ENCODE measurements around the gene C20orf204.

C20orf204 gene

GRCh38 chr20:64003960-64004725 lies 31.8 kb upstream of the C20orf204 start:
- Histone ChIP-seq H3K4me3 (ENCODE audit: low read length) (no peak overlapping the region), H3K27me3 (replicated peaks; ENCODE audit: insufficient read depth, low read length) (no peaks in the 10 kb centered on the region), H3K36me3 (replicated peaks; ENCODE audit: insufficient read depth, low read length) (peaks cover 15% of the 10 kb centered on the region), H3K79me2 (ENCODE audit: low read length) (peaks cover 18% of the 10 kb centered on the region), H2AFZ (ENCODE audit: low read length) (no peak overlapping the region), H3K4me2 (ENCODE audit: low read depth, low read length) (no peak overlapping the region), H3K27ac (ENCODE audit: low read length) (no peak overlapping the region), H3K9me2 (replicated peaks; ENCODE audit: insufficient read depth, low read length) (no peaks in the 10 kb centered on the region), H3K4me1 (ENCODE audit: low read length) (no peaks in the 10 kb centered on the region), H4K20me1 (ENCODE audit: insufficient read depth, low read length) (no peaks in the 10 kb centered on the region), H3F3A (ENCODE audit: insufficient read depth, low read length) (no peaks in the 10 kb centered on the region), H3K9me3 (replicated peaks; ENCODE audit: insufficient read depth, low read length) (no peaks in the 10 kb centered on the region), H3K9ac (ENCODE audit: low read length) (no peak overlapping the region)
- no peak for TF ChIP-seq EZH2 (optimal IDR thresholded peaks at IDR 0.05; ENCODE audit: low read depth, low read length)
- no peak for TF ChIP-seq EZH2phosphoT487 (IDR thresholded peaks at IDR 0.05; ENCODE audit: low read length)
- TF ChIP-seq, protein P1, sequence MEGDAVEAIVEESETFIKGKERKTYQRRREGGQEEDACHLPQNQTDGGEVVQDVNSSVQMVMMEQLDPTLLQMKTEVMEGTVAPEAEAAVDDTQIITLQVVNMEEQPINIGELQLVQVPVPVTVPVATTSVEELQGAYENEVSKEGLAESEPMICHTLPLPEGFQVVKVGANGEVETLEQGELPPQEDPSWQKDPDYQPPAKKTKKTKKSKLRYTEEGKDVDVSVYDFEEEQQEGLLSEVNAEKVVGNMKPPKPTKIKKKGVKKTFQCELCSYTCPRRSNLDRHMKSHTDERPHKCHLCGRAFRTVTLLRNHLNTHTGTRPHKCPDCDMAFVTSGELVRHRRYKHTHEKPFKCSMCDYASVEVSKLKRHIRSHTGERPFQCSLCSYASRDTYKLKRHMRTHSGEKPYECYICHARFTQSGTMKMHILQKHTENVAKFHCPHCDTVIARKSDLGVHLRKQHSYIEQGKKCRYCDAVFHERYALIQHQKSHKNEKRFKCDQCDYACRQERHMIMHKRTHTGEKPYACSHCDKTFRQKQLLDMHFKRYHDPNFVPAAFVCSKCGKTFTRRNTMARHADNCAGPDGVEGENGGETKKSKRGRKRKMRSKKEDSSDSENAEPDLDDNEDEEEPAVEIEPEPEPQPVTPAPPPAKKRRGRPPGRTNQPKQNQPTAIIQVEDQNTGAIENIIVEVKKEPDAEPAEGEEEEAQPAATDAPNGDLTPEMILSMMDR (IDR thresholded peaks at IDR 0.05; ENCODE audit: low read length) = no peak
- DNase-seq = no peak

DNA sequence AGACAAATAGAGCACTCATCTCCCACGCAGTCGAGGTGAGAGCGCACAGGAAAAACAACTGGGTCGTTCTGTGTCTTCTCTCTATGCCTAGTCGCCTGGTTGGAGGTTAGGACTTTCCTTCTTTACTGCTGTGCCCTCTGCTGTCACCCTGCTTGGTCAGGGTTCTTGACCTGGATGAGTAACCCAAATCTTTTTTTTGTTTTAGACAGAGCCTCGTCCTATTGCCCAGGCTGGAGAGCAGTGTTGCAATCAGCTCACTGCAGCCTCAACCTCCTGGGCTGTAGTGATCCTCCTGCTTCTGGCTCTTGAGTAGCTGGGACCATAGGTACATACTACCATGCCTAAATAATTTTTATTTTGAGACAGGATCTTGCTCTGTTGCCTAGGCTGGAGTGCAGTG lies 30.6 kb upstream of the C20orf204 start:
- Histone ChIP-seq H3K9me2 (replicated peaks; ENCODE audit: insufficient read depth, low read length) (no peaks in the 10 kb centered on the region), H3K9ac (ENCODE audit: low read length) (no peak overlapping the region), H3K4me2 (ENCODE audit: low read depth, low read length) (no peak overlapping the region)

DNA sequence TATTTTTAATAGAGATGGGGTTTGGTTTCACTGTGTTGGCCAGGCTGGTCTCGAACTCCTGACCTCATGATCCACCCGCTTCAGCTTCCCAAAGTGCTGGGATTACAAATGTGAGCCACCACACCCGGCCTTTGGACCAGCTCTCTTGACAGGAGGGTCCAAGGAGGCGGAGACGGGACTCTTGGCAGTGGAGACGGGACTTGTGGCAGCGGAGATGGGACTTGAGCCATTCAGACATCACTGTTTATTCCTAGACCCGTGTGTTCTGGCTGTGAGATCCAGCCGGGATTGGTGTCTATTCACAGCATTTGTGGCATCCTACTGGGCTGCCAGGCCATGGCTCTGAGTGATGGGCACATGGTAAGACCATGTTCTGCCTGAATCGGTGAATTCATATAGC lies 29.5 kb upstream of the C20orf204 start:
- Histone ChIP-seq H3K9me2 (replicated peaks; ENCODE audit: insufficient read depth, low read length) (no peaks in the 10 kb centered on the region), H3K36me3 (replicated peaks; ENCODE audit: insufficient read depth, low read length) (peaks cover 18% of the 10 kb centered on the region)
- TF ChIP-seq EZH2phosphoT487 (IDR thresholded peaks at IDR 0.05; ENCODE audit: low read length) (no peak), EZH2 (optimal IDR thresholded peaks at IDR 0.05; ENCODE audit: low read depth, low read length) (no peak)
- TF ChIP-seq, protein P1 (IDR thresholded peaks at IDR 0.05; ENCODE audit: low read length) = no peak

More for the DNA sequence above, 30.6 kb upstream of the C20orf204 start:
- Histone ChIP-seq H3K79me2 (ENCODE audit: low read length) (peaks cover 18% of the 10 kb centered on the region), H3K4me1 (ENCODE audit: low read length) (no peaks in the 10 kb centered on the region), H4K20me1 (ENCODE audit: insufficient read depth, low read length) (no peaks in the 10 kb centered on the region), H3K9me3 (replicated peaks; ENCODE audit: insufficient read depth, low read length) (no peaks in the 10 kb centered on the region), H3K27ac (ENCODE audit: low read length) (no peak overlapping the region), H2AFZ (ENCODE audit: low read length) (no peak overlapping the region), H3F3A (ENCODE audit: insufficient read depth, low read length) (no peaks in the 10 kb centered on the region), H3K4me3 (ENCODE audit: low read length) (no peak overlapping the region), H3K27me3 (replicated peaks; ENCODE audit: insufficient read depth, low read length) (no peaks in the 10 kb centered on the region), H3K36me3 (replicated peaks; ENCODE audit: insufficient read depth, low read length) (peaks cover 18% of the 10 kb centered on the region)
- no peak for DNase-seq
- TF ChIP-seq, protein P1 (IDR thresholded peaks at IDR 0.05; ENCODE audit: low read length) = no peak
- TF ChIP-seq EZH2phosphoT487 (IDR thresholded peaks at IDR 0.05; ENCODE audit: low read length) (no peak), EZH2 (optimal IDR thresholded peaks at IDR 0.05; ENCODE audit: low read depth, low read length) (no peak)

More for the DNA sequence above, 29.5 kb upstream of the C20orf204 start:
- H3K9me3 ChIP-seq (replicated peaks; ENCODE audit: insufficient read depth, low read length) = no peaks in the 10 kb centered on the region
- no peaks in the 10 kb centered on the region for H4K20me1 ChIP-seq (ENCODE audit: insufficient read depth, low read length)
- peaks cover 18% of the 10 kb centered on the region for H3K79me2 ChIP-seq (ENCODE audit: low read length)
- no peak overlapping the region for H3K9ac ChIP-seq (ENCODE audit: low read length)
- no peak overlapping the region for H3K27ac ChIP-seq (ENCODE audit: low read length)
- H3K4me3 ChIP-seq (ENCODE audit: low read length) = no peak overlapping the region
- no peaks in the 10 kb centered on the region for H3F3A ChIP-seq (ENCODE audit: insufficient read depth, low read length)
- no peaks in the 10 kb centered on the region for H3K4me1 ChIP-seq (ENCODE audit: low read length)
- no peak overlapping the region for H2AFZ ChIP-seq (ENCODE audit: low read length)
- no peak overlapping the region for H3K4me2 ChIP-seq (ENCODE audit: low read depth, low read length)
- no peak for DNase-seq
- H3K27me3 ChIP-seq (replicated peaks; ENCODE audit: insufficient read depth, low read length) = no peaks in the 10 kb centered on the region

Measured in MM.1S (cell line).